NCI-H2196 (cell line): Measurements from ENCODE around the gene RDM1.
A peak's percentile ranks its signal among the peaks of the same experiment; 100 is the strongest.
"Not testable (repeated sequence)": the region's sequence is repeated elsewhere in the genome, so short reads cannot be mapped to it uniquely, and the experiment has no call there.

Source experiments
- DNase-seq: peaks from one replicate; lab custom pipeline; 2025; ENCODE audit not compliant: unreplicated experiment; lab: John Stamatoyannopoulos, UW

The RDM1 gene, protein sequence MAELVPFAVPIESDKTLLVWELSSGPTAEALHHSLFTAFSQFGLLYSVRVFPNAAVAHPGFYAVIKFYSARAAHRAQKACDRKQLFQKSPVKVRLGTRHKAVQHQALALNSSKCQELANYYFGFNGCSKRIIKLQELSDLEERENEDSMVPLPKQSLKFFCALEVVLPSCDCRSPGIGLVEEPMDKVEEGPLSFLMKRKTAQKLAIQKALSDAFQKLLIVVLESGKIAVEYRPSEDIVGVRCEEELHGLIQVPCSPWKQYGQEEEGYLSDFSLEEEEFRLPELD

DNA sequence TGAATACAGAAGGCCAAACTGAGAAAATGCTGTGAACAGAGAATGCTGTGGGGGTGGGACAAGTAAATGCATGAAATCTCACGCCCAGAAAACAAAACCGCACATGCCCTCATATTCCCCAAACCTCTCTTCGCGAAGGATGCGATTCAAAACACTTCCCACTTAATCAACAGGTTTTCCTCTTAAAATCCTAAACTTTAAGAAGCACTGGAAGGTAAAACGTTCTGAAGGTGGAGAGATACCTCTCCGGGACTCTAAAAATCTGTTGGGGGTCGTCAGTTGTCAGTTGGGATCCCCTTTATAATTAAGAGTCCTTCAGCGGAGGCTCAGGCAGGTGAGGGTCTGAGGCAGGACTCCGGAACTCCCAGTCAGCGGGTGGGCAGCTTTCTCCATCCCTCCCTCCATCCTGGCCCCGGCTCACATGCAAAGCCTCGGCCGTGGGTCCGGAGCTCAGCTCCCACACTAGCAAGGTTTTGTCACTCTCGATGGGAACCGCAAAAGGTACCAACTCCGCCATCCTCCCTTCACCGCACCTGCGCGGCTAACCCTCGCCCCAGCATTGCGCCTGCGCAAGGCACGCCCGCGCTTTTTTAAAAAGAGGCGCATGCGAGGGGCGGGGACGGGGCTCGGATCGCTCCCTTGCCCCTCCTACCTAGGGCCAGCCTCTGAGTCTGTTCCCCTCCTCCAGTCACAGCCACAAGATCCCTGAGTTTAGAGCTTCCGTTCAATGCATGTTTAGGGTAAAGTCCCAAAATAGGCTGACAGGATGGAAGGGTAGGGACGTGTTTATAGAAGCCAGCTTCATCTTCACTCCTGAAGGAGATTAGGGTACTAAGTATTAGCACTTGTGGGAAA is at the start of gene RDM1:
Gene RDM1 (minus strand): TSS at position 563 of the 855 bp plus-strand sequence. CDS start 46 bp downstream, at position 517.
- DNase-seq: peak; percentile 81

DNA sequence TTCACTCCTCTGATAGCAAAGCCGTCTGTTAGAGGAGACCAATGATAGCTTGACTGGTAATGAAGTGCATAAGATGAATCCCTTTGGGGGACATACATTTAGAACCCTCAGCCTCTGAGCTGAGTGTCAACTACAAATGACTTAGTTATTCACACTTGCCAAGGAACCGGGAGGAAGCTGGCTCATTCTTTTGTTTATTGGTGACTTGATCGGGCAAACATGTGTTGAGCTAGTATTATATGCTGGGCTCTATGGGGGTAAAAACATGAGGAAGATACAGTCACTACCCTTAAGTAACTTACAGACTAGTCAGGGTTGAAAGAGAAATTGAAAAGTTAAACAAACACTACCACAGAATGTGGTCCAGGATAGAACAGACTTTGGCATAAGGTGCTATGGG is 47.8 kb upstream of the RDM1 start:
- DNase-seq: no peak

DNA sequence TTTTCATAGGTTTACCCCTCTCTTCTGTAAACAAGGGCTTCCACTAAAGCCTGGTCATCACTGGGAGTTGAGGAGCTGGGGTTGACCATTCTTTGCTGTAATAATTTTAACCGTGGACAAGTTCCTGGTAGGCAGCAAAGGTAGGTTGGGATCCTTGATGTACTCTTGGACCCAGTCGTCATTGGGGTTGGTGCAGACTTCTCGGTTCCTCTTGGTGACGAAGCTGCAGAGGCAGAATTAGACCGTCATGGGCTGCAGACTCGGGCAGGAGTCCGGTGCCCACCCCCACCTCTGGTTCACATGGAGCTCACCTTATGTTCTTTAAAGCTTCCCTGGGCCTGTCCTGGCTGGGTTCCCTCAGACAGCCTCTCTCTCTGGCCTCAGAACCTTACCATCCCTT is 46.9 kb upstream of the RDM1 start:
- DNase-seq: no peak

DNA sequence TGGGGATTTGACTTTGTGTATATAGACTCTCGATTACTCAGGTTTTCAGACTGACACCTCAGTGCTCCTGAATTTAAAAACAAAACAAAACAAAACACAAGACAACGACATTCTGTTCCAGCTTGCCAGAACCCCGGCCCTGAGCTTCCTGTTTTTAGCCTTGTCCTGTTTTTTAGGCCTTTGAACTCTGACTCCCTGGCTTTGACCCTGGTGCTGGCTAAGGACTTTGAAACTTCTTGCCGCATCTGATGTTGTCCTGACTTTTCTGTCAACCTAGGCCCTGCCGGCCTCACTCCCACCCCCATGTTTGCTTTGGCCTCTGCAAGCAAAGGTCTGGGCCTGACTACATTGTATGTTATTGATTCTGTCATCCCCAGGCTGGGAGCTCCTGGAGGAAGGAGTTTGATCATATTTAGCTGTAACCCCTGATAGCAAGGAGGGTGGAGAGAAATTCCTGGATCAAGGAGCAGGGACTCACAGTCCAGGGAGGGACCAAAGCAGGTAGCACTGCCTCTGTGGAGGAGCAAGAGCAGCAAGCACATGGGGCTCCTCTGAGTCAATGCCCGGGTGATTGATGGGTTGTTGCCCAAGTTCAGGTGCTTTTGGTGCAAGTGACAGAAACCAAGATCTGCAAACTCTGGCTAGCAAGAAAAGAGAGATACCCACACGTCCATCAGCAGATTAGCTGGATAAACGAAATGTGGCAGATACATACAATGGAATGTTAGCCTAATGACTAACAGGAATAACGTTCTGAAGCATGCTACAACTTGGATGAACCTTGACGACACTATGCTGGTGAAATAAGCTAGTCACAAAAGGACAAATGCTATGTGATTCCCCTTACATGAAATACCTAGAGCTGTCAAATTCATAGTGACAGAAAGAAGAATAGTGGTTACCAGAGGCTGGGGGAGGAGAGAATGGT is 43.0 kb upstream of the RDM1 start:
- no peak for DNase-seq

DNA sequence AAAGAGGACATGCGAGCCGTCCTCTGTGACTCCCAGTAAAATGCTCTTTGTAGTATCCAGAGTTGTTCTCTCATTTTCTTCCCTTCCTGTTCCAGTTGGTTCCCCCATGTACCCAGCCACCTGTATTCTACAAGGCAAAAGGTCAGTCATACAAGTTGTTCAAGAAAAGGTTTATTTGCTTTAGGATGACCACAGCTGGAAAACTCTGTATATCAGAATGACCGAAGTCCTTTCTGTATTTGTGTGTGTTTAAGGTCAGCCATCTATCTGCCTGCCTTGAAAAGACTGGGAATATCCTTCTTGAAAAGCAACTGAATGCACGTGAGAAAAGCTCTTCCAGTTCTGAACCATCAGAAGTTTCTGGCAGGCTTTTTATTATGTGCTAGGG is 42.4 kb upstream of the RDM1 start:
- no peak for DNase-seq

DNA sequence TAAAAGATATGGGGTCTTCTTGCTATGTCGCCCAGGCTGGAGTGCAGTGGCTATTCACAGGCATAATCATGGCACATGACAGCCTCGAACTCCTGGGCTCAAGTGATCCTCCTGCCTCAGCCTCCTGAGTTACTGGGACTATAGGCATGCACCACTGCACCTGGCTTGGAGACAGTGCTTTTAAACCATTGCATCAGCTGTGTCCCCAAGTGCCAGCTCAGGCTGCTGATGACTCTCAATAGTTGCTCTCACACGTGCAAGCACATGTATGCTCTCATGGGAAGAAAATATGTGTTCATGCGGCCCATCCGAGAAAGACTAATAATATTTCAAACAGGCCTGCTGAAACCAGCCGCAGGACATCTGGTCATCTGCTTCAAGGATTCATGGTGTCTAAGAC is 42.0 kb upstream of the RDM1 start:
- DNase-seq: no peak

DNA sequence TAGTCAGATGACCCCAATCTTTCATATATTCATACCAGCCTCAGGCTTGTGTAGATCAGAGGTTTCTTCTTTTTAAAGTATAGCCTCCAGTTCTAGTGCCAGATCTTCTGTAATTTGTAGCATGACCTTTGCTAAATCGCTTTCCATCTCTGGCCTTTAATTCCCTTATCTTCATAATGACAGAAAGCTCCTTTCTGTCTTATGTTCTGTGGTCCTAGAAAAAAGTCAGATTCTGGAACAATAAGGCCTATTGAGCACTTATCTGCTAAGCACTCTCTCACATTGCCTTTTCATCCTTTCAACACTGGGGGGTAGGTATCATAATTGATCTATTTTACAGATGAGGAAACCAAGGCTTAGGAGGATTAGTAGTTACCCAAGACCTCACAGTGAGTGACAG is 41.5 kb upstream of the RDM1 start:
- no peak for DNase-seq

DNA sequence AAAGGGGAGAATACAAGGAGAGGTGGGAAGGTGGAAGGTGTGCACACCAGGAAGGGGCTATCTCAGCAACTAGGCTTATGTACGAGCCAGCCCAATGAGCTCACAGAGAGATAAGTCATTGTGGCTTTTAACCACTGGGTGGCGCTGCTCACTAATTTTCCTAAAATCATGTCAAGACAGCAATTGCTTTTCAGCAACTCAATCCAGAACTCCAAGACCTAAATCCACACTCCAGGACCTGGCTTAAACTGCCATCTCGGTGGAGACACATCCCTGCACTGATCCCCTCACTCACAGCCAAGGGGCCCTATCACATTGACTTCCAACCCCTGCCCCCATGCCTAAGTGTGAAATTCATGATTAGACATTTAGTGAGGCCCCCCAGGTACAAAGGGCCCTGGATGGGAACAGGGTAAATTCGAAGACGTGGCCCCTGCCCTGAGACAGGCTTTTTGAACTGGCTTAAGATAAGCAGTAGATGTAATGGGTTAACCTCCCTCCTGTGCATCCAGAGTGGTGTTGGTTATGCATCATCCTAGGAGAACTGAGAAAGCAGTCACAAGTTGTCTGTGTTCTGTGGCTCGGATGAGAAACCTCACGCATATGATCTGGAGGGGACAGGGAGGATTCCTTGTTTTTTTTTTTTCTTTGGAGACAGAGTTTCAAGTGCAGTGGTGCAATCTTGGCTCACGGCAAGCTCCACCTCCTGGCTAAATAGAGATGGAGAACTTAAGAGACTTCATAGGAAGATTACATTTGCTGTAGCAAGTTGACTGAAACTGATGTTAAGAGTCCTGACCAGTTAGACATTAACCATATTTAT is 39.2 kb upstream of the RDM1 start:
- DNase-seq: peak; percentile 71

DNA sequence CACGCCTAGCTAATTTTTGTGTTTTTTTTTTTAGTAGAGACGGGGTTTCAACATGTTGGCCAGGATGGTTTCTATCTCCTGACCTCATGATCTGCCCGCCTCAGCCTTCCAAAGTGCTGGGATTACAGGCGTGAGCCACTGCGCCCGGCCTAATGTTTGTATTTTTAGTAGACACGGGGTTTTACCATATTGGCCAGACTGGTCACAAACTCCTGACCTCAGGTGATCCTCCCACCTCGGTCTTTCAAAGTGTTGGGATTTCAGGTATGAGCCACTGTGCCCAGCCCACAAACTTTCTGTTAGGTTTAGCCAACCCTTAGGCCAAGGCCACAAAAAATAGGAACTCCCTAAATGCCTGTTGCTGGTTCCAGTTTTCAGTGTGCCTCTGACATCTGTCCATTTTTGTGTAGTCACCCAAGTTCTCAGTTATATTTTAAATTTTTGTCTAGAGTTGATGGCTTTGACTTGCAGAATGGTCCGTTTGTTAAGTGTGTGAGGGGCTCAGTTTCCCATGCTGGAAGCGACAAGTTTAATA is 38.0 kb upstream of the RDM1 start:
- no peak for DNase-seq

DNA sequence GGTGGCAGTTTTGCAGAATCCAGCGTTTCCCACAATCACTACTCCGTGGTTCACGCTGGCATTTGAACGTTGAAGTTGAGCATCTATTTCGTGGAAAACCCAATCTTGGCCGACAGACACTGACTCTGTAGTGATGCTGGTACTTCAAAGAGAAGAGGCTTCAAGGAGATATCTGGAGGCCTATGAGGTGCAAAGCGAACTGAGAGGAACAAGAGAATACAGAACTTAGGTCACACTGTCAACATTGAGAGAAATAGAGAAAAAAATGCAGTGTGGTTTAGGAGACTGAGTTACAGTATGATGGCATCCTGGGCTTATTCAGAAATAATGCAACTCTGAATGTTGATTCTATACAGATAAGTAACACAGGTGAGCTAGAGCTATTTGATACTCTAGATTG is 34.7 kb upstream of the RDM1 start:
- no peak for DNase-seq

DNA sequence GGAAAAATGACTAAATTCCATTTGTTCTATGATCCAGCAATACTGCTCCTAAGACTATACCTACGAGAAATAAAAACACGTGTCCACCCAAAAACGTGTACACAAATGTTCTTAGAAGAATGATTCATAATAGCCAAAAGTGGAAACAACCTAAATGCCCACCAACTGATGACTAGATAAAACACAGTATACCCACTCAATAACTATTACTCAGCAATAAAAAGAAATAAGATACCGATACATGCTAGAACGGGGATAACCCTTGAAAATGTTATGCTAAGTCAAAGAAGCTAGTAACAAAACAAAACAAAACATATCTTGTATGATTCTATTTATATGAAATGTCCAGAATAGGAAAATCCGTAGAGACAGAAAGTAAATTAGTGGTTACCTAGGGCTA is 33.1 kb upstream of the RDM1 start:
- DNase-seq: no peak

DNA sequence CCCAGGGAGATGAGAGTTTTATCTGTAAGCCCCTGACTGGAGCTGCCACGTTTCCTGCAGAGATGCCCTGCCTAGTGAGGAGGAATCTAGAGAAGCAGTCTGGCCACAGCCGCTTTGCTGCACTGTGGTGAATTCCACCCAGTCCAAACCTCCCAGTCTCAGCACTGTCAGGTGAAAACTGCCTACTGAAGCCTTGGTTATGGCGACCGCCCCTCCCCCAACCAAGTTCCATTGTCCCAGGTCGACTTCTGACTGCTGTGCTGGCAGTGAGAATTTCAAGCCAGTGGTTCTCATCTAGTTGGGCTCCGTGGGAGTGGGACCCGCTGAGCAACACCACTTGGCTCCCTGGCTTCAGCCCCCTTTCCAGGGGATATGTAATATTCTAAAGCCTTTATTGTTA is 23.1 kb upstream of the RDM1 start:
- DNase-seq: no peak

DNA sequence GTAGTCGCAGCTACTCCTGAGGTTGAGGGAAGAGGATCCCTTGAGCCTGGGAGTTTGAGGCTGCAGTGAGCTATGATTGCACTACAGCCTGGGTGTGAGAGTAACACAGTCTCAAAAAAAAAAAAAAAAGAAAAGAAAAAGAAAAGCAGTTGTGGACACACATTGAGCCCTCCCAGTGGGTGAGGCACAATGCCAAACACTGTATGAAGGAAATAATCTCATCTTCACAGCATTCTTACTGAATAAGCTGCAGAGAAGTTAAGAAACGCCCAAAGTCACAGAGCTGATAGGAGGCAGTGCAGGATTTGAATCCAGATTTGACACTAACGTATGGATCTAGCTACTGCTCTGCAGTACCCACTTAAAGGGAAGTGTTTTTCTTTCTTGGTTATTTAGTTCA is 18.8 kb upstream of the RDM1 start:
- DNase-seq: no peak

DNA sequence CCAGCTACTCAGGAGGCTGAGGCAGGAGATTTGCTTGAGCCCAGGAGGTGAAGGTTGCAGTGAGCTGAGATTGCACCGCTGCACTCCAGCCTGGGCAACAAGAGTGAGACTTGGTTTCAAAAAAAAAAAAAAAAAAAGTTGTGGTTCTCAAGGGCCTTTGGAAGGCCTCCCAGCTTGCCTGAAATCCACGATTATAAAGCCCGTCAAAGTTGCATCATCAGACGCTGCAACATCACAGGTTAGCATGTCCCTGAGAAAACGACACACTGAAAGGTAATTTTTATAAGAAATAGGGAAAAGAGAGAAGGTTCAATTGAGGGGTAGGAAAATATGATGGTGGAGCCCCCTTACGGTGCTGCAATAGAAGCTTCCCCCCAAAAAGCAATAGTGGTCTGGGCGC is 17.5 kb upstream of the RDM1 start:
- DNase-seq: no peak

DNA sequence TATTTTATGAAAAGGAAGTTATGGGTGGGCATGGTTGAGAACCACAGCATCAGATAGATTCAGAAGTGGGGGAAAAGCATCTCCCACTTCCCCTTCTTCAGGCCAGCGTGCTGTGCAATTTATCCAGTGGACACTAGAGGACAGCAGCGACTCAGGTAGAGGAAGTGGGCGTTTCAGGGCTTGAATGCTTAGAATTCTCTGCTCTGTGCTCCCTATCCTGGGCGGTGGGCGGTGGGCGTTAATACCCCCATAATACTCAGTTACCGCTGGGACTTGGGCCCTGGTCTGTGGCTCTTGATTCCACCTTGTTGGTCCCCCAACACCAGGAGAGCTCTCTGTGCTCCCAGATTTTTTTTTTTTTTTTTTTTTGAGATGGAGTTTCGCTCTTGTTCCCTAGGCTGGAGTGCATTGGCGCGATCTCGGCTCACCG is 16.6 kb upstream of the RDM1 start:
- DNase-seq: peak; percentile 39

DNA sequence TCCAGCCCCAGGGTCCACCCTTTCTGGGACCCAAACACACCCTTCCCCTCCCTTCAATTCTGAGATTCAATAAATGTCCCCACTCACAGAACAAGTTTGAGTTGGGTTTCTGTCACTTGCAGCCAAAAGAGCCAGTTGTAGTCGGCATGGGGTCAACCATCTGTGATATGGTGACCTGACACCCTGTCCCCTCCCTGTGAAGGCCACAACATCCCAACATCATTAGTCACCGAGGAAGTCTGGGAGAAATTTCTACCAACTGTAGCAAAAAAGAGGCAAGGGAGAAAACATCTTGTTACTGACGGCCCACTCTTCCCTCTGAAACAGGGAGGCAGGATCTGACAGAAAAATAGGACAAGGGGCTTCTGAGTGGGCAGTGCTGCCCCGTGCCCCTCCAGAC is 13.6 kb upstream of the RDM1 start:
- DNase-seq: no peak

DNA sequence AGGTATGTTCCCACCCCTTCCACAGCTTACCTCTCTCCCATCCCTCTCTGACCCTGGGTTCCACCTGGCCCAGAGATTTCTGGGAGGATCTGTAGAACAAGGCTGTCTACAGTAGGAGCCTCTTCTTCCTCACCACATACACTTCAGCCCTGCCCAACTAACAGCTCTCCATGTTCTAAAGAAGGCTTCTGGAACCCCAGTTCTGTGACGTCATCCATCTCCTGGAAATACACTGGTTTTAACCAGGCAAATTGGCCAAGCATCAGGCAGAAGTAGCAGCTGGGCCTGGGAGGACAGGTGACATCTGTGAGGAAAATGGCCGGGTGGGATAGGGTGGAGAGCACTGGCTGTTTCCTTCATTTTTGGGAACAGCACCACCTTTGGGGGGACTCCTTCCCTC is 13.0 kb upstream of the RDM1 start, which contains the start of gene LYZL6:
Gene LYZL6 (minus strand): TSS at position 177 of the 400 bp plus-strand sequence. CDS start 4,357 bp downstream, outside the sequence.
- DNase-seq: no peak

DNA sequence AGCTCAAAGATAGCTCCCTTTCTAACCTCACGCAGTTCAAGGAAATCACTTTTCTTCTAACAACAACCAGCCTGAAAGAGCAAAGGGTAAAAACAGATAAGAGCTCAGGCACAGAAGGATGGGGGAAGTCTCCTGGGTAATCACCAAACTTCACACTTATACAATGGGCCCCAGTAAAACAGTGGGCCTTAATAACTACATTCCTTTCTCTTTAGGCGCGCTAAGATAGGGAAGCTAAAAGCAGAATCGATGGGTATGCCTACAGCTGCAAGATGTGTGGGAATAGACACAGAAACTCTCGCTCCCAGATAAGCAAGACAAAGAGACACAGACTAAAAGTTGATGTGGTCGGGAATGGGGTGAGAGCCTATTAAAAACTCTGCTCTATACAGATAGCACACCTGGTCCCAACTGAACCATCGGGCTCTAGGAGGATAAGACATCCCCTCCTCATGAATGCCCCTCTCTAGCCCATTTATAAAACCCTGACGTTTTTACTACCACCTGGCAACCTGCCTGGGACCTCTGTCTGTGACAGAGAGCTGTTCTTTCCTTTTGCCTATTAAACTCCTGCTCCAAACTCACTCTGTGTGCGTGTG is 12.1 kb upstream of the RDM1 start:
- no peak for DNase-seq

DNA sequence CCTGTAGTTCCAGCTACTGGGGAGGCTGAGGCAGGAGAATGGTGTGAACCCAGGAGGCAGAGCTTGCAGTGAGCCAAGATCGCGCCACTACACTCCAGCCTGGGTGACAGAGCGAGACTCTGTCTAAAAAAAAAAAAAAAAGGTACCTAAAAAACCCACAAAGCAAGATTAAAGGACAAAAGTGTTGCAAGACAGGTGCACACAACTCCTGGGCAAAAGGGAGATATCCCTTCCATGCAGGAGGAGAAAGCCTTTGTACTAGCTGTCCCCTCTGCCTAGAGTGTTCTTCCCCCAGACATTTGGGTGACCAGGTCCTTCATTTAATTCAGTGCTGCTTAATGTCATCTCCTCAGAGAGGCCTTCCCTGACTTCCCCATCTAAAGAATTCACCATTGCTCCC is 7.9 kb upstream of the RDM1 start:
- DNase-seq: not testable (repeated sequence)

DNA sequence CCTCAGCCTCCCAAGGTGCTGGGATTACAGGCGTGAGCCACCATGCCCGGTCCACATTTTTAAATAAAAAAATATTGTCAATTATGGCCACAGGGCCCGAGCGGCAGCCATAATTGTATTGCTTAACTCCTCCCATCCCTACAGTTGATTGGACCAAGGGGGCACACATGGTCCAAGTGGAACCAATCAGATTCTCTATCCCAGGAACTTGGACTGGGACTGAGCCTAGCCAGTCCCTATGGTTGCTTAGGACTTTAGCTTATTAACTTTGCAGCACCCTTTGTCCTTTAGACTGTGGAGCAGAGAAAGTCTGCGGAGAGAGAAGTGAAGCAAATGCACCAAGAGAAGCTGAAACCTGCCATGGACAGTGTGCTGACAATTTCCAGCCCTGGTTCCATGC is 5.5 kb upstream of the RDM1 start:
- no peak for DNase-seq
